VCaP (cell line): ENCODE results near the gene MS4A15.

ENCODE experiments used
- H3K27ac ChIP-seq: fragments of 450-650 bp; 2 replicates; pipeline ENCODE4 v1.5.1; 2017
- CTCF ChIP-seq: fragments of 450-650 bp; conservative IDR thresholded peaks from 2 replicates; pipeline ENCODE4 v1.5.1; 2017; ENCODE audit warnings: mild to moderate bottlenecking, moderate library complexity

The MS4A15 gene

GRCh38 chr11:60809691-60810090, 53.0 kb downstream of the MS4A15 start:
- H3K27ac ChIP-seq: no peak overlapping the region
- no peak for TF ChIP-seq CTCF

GRCh38 chr11:60810151-60810550, 53.5 kb downstream of the MS4A15 start:
- no peak overlapping the region for H3K27ac ChIP-seq

GRCh38 chr11:60810569-60810968, 53.9 kb downstream of the MS4A15 start:
- no peak overlapping the region for H3K27ac ChIP-seq
- no peak for TF ChIP-seq CTCF

More at GRCh38 chr11:60810151-60810550, 53.5 kb downstream of the MS4A15 start:
- no peak for TF ChIP-seq CTCF

GRCh38 chr11:60813324-60813723, 56.7 kb downstream of the MS4A15 start:
- TF ChIP-seq CTCF: no peak
- H3K27ac ChIP-seq: no peak overlapping the region

GRCh38 chr11:60814112-60814511, 57.4 kb downstream of the MS4A15 start:
- no peak overlapping the region for H3K27ac ChIP-seq
- no peak for TF ChIP-seq CTCF

GRCh38 chr11:60816590-60817157, 60.0 kb downstream of the MS4A15 start:
- no peak overlapping the region for H3K27ac ChIP-seq
- no peak for TF ChIP-seq CTCF

GRCh38 chr11:60818057-60818456, 61.4 kb downstream of the MS4A15 start:
- TF ChIP-seq CTCF: no peak
- H3K27ac ChIP-seq: no peak overlapping the region
